Thyroid gland (tissue), 4 donors: Measurements from ENCODE around the gene SFRP4.

Experiments used
- POLR2A ChIP-seq, 2 donors: fragments of 450-650 bp; IDR thresholded peaks; one replicate each; pipeline ENCODE4 v1.6.1; 2017; ENCODE audit warnings: antibody characterized with exemption in 2 of 2, mild to moderate bottlenecking in 2 of 2, moderate library complexity in 1 of 2
- TF ChIP-seq, protein P1 (sequence below), 6 experiments: fragments of 200-600 bp in 3 of 6; fragments of 450-650 bp in 3 of 6; sonication (generic) in 3 of 6; IDR thresholded peaks; one replicate each; pipeline ENCODE4 v1.5.1; 2016 to 2019; ENCODE audit warnings: antibody characterized with exemption in 6 of 6, mild to moderate bottlenecking in 2 of 6, inconsistent platforms in 1 of 6, moderate library complexity in 1 of 6

DNA sequence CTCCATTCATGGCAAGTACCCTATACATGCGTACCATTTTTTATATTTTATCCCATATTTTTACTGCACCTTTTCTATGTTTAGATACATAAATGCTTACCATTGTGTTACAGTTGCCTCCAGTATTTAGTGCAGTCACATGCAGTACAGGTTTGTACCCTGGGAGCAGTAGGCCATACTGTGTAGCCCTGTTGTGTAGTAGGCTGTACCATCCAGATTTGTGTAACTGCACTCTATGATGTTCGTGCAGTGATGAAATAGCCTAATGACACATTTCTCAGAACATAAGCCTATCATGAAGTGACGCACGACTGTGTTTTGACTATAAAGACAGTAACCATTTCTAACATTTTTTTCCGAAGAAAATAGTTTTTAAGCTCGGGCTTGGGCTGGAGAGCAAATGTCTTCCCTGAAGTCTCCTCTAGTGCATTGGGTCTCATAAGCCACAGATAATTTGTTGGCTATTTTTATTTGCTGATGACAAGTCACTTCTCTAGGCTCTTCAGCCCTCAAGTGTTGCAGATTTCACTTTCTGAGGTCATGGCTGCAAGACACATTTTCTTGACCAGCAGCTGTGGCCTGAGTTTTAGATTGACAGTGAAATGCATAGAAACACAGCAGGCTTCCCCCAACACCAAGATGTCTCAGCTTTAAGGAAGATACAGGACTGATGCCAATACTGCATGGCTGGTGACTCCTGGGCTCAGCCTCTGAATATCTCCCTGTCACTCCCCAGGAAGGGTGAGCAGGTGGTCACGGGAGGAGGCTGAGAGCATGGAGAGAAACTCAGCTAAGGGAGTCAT is 30.7 kb upstream of the SFRP4 start:
- TF ChIP-seq, protein P1, sequence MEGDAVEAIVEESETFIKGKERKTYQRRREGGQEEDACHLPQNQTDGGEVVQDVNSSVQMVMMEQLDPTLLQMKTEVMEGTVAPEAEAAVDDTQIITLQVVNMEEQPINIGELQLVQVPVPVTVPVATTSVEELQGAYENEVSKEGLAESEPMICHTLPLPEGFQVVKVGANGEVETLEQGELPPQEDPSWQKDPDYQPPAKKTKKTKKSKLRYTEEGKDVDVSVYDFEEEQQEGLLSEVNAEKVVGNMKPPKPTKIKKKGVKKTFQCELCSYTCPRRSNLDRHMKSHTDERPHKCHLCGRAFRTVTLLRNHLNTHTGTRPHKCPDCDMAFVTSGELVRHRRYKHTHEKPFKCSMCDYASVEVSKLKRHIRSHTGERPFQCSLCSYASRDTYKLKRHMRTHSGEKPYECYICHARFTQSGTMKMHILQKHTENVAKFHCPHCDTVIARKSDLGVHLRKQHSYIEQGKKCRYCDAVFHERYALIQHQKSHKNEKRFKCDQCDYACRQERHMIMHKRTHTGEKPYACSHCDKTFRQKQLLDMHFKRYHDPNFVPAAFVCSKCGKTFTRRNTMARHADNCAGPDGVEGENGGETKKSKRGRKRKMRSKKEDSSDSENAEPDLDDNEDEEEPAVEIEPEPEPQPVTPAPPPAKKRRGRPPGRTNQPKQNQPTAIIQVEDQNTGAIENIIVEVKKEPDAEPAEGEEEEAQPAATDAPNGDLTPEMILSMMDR (IDR thresholded peaks at IDR 0.05): no peak
- TF ChIP-seq POLR2A (IDR thresholded peaks at IDR 0.05): no peak
